HG03175 (cell line): ENCODE results near the gene TRAPPC11.

Experiments used
- ATAC-seq: cut with Tn5 transposase; IDR thresholded peaks from one replicate; pipeline ENCODE4 v1.9.1; 2021; ENCODE audit warnings: mild to moderate bottlenecking, moderate library complexity; ENCODE audit not compliant: unreplicated experiment

TRAPPC11 gene

DNA sequence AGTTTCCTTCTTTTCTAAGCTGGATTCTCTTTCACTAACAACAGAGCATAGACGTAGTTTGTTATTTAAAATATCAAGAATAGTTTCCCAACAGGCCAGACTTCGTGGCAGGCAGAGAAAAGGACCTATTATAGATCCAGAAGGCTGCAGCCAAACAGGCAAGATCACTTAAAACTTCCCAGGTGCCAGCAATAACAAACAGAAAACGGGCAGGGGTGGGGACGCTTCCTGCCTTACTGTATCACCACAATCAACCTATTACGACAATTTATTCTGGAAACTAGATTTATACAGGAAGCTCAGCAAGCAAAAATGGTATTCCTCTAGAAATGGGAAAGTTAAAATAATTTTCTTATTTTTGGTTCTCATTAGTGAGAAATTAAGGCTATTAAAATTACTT, 22.2 kb upstream of the TRAPPC11 start:
- no peak for ATAC-seq

GRCh38 chr4:183637461-183637860, 21.6 kb upstream of the TRAPPC11 start:
- no peak for ATAC-seq

DNA sequence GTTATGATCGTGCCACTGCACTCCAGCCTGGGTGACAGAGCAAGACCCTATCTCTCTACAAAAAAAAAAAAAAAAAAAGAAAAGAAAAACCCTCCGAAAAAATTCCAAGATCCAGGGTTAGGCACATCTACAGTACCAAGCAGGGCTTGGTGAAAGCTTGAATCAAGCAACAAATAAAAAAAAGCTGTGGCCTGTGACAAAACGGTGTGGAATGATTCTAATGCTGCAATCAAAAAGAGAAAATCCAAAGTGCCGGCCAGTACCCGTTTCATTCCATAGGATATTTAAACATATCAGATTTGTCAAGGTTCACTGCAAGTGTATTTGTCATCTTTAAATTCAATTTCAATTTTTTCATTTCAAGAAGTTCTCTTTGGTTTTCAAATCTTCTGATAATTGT, 20.7 kb upstream of the TRAPPC11 start:
- ATAC-seq, result no peak

DNA sequence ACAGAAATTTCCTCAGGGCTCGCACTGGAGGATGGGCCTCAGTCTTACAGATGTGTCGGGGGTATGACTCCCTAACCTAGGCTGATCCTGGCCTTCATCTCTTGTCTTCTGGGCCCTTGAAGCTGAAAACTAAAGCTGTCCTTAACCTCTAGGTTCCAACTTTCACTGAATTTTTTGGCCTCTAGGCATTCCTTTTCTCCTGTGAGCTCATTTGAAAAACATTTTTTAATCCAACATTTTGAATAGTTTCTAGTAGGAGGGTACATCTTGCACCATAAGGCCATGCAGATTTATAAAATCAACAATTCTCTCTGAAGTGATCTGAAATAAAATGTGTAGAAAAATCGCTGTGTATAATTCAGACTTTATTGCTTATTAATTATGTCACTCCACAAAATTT, 19.8 kb upstream of the TRAPPC11 start:
- no peak for ATAC-seq

DNA sequence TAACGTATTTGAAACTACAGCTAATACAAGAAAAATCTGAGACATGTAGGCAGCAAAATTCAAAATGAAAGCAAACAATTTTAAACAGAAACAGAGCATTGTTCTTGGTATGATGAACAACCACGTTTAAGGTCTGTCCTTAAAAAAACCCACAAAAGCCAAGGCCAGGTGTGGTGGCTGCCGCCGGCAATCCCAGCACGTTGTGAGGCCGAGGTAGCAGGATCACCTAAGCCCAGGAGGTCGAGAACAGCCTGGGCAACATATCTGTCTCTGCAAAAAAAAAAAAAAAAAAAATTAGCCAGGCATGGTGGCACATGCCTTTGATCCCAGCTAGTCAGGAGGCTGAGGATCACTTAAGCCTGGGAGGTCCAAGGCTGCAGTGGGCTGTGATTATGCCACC, 13.8 kb upstream of the TRAPPC11 start:
- ATAC-seq, result no peak

DNA sequence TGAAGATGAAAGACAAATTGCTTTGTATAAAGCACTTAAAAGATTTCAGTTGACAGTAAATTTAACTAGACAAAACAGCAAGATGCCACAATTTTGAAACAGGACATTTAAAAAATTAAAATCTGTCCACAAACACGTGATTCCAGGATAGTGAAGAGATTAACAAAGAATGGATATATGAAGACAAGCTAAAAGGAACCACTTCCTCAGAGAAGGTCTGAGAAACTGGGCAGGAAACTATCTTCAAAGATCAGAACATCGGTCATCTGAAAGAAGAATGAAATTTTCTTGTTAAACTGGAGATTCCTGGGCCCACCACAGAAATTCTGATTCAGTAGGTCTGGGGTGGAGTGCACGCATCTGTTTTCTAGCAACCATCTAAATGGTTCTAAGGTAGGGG, 1.5 kb upstream of the TRAPPC11 start:
- ATAC-seq, result no peak

DNA sequence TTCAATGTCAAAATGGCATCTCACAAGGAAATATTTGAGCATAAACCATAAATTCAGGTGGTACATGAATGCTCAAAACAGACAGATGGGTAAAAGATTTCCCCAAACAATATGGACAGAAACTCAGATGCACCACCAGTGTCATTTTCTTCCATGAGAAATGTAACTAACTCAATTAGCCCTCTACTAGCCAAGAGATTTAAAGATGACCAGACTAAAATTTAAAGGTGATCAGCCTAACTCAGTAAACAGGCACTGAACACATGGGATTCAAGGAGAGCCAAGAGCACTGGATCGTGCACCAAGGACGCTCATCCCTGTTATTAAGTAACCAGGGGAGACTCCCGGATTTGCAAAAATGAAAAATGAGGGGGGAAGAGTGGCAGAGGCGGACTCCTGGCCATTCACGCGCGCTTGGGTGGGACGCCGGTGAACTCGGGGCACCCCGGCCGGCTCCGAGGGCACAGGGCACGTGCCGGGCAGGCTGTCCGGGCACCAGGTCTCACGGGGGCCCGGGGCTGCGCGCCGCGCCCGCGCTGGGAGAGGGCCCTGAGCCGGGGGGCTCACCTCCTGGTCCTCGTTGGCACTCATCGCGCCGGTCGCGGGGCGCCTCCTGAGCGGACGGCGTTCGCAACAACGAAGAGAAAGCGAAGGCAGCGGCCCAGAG, 598 bp upstream of the TRAPPC11 start:
- ATAC-seq, result peak; percentile 34

DNA sequence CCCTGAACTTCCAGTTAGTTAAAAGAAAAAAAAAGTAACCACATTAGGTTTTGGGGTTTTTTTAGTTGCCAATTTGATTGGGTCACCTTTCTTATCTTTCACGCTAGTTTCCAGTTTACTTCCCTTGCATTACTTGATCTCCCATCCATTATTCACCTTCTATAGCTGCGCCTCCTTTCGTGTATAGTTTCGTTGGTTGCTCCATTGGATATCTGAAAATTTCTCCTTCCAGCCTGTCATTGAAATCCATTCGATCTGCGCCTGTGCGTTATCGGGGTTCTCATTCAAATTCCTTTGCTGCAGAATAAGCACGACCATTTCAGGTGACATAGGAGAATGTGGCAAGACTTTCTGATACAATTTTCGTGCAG, 764 bp downstream of the TRAPPC11 start:
- no peak for ATAC-seq

- ATAC-seq, result no peak
Measured at GRCh38 chr4:183666088-183666487, 7.0 kb downstream of the TRAPPC11 start.

- ATAC-seq, result no peak
Measured at GRCh38 chr4:183670251-183670650, 11.2 kb downstream of the TRAPPC11 start.

DNA sequence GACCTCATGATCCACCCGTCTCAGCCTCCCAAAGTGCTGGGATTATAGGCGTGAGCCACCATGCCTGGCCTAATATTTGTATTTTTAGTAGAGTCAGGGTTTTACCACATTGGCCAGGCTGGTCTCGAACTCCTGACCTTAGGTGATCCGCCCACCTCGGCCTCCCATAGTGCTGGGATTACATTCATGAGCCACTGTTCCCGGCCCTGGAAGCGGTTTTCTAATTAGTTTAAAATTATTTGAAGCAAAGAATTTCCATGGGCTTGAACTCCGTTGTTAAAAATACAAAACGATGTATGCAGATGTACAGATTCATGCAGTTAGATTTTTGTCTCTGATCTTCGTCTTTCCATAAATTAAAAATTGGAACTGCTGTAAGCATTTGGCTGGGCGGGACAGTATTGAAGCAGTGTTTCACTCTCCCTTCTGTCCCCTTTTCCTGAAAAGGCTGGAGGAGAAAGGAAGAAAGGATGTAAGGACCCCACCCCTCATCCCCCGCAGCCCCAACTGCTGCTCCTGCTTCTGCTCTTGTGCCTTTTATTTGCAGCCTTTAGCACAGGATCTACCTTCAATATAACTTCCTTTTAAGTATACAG, 12.0 kb downstream of the TRAPPC11 start:
- no peak for ATAC-seq

DNA sequence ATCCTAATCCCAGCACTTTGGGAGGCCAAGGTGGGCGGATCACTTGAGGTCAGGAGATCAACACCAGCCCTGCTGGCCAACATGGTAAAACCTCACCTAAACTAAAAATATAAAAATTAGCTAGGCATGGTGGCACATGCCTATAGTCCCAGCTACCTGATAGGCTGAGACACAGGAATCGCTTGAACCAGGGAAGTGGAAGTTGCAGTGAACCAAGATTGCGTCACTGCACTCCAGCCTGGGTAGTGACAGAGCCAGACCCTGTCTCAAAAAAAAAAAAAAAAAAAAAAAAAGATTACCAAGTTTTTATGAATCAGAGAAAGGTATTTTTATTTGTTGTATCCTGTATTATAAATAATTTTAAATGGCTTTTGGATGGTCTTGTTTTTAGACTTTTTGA, 15.1 kb downstream of the TRAPPC11 start:
- no peak for ATAC-seq

DNA sequence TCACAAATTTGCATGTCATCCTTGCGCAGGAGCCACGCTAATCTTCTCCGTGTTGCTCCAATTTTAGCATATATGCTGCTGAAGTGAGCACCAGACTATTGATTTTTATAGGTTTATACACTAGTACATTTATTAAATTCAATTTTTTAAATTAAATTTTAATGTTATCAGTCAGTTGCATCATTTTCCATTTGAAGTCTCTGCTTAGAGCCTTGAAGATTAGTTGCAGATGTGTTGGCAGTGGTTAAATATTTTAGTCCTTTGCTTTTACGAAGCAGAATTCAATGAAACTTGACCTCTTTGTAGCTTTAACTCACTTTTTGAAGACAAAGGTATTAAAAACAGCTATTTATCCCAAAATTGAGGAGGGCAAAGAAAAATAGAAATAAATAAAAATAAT, 16.5 kb downstream of the TRAPPC11 start:
- ATAC-seq, result no peak

GRCh38 chr4:183681119-183681518, 22.0 kb downstream of the TRAPPC11 start:
- no peak for ATAC-seq

DNA sequence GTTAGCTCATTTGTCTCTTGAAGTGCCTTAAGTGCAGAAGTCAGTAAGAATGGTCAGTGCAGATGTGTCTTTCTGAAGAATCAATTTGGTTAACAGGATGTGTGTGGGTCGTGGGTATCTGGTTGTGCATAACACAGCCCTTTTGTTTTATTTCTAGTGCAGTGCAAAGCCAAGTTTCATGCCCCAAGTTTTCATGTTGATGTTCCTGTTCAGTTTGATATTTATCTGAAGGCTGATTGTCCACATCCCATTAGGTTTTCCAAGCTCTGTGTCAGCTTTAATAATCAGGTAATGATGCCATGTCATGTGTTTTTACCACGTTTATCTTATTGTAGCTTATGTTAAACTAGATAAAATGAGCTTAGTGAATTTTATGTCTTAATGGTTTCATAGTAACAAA, 27.4 kb downstream of the TRAPPC11 start:
- ATAC-seq, result no peak

- no peak for ATAC-seq
Measured at GRCh38 chr4:183688216-183688615, 29.1 kb downstream of the TRAPPC11 start.

GRCh38 chr4:183691006-183691405, 31.9 kb downstream of the TRAPPC11 start:
- ATAC-seq, result no peak

DNA sequence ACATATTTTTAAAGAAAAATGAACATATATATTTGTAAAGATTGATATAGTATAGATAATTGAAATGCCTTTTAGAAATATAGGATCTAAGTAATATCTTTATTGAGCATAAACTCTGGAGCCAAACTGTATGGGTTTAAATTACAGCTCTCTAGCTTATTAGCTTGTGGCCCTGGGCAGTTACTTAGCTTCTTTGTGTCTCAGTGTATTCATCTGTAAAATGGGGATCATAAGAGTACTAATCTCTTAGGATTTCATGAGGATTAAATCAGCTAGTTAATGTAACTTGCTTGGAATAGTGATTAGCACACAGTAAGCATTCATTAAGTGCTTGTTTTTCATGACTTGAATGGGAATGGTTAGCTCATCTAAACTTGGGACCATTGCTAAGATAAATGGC, 32.8 kb downstream of the TRAPPC11 start:
- ATAC-seq, result no peak

GRCh38 chr4:183698909-183699308, 39.8 kb downstream of the TRAPPC11 start:
- ATAC-seq, result no peak

DNA sequence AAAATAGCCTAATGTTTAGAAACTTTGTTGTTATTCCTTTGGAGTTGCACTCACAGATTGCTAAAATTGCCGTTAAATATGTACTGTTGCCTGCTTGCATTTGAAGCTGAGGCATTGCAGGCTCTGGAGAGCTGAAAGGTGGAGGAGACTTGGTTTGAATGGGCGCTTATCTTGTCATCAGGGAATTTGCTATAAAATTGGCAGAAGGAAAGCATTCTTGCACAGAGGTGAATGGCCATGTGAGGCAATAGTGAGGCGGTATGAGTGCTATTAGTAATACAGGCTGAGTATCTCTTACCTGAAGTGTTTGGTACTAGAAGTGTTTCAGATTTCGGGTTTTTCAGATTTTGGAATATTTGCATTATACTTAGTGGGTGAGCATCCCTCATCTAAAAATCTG, 41.3 kb downstream of the TRAPPC11 start:
- ATAC-seq, result no peak

GRCh38 chr4:183702492-183702891, 43.4 kb downstream of the TRAPPC11 start:
- no peak for ATAC-seq

- ATAC-seq, result no peak
Measured at GRCh38 chr4:183714626-183715025, 55.5 kb downstream of the TRAPPC11 start.

DNA sequence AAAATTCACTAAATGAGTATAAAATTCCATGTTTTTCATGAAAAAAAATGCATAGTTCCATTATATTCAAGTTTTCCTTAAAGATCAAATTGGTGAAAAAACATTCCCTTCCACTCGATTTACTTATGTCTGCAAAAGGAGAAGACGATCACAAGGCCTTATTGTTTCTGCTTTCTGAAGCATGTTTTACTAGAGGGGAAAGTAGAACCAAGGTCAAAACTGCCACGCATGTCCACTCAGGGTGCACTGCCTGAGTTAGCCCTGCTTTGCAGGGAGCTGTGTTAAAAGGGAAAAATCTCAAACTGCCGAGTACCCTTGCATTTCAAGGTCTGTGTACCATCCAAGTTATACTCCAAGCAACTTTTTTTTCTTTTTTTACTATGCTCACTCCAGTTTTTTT, 57.2 kb downstream of the TRAPPC11 start:
- ATAC-seq, result no peak
